HepG2 (cell line): Measurements from ENCODE around the gene VWA3A. TPM values are rescaled to one million over a fixed set of nuclear protein-coding genes. Genes with fewer than 3 reads are reported as not detected.

Experiments
- AHDC1 ChIP-seq: sonication (generic); formaldehyde crosslinking; IDR thresholded peaks from 2 replicates; pipeline ENCODE4 v1.5.1; 2020; ENCODE audit warnings: mild to moderate bottlenecking, missing genetic modification reagents, borderline replicate concordance
- ARID5B ChIP-seq: IDR thresholded peaks from 2 replicates; pipeline ENCODE4 v1.4.0; 2020; ENCODE audit warnings: mild to moderate bottlenecking, missing genetic modification reagents
- CAMTA2 ChIP-seq: sonication (generic); formaldehyde crosslinking; IDR thresholded peaks from 2 replicates; pipeline ENCODE4 v1.4.0; 2020; ENCODE audit warnings: mild to moderate bottlenecking, missing genetic modification reagents, borderline replicate concordance
- KLF11 ChIP-seq: IDR thresholded peaks from 2 replicates; pipeline ENCODE4 v1.6.1; 2016; ENCODE audit warnings: missing compliant biosample characterization
- NFYB ChIP-seq: sonication (generic); formaldehyde crosslinking; IDR thresholded peaks from 2 replicates; pipeline ENCODE4 v1.4.0; 2020; ENCODE audit warnings: missing genetic modification reagents
- POGZ ChIP-seq: sonication (generic); formaldehyde crosslinking; IDR thresholded peaks from 2 replicates; pipeline ENCODE4 v1.4.0; 2020; ENCODE audit warnings: mild to moderate bottlenecking, missing genetic modification reagents
- POLR2G ChIP-seq: fragments of 200-400 bp; formaldehyde crosslinking; IDR thresholded peaks from 2 replicates; pipeline ENCODE4 v1.6.1; 2018; ENCODE audit warnings: mild to moderate bottlenecking, low read depth, low read length, moderate library complexity
- RFXANK ChIP-seq: IDR thresholded peaks from 2 replicates; pipeline ENCODE4 v1.6.1; 2016
- SKIL ChIP-seq: sonication (generic); formaldehyde crosslinking; IDR thresholded peaks from 2 replicates; pipeline ENCODE4 v1.8.0; 2022; ENCODE audit warnings: missing genetic modification reagents, mild to moderate bottlenecking, moderate library complexity, borderline replicate concordance
- TEAD3 ChIP-seq: optimal IDR thresholded peaks from 2 replicates; pipeline ENCODE3; 2016; ENCODE audit warnings: borderline replicate concordance
- ZBTB26 ChIP-seq: IDR thresholded peaks from 2 replicates; pipeline ENCODE4 v1.6.1; 2016; ENCODE audit warnings: missing compliant biosample characterization, missing genetic modification reagents, borderline replicate concordance
- ZNF343 ChIP-seq: sonication (generic); formaldehyde crosslinking; IDR thresholded peaks from 2 replicates; pipeline ENCODE4 v1.4.0; 2020; ENCODE audit warnings: mild to moderate bottlenecking, missing genetic modification reagents
- ZNF367 ChIP-seq: sonication (generic); formaldehyde crosslinking; IDR thresholded peaks from 2 replicates; pipeline ENCODE4 v1.4.0; 2020; ENCODE audit warnings: missing genetic modification reagents, borderline replicate concordance
- ZNF670 ChIP-seq: sonication (generic); formaldehyde crosslinking; IDR thresholded peaks from 2 replicates; pipeline ENCODE4 v1.8.0; 2022; ENCODE audit warnings: mild to moderate bottlenecking, missing genetic modification reagents, borderline replicate concordance
- ZNF781 ChIP-seq: sonication (generic); formaldehyde crosslinking; IDR thresholded peaks from 2 replicates; pipeline ENCODE4 v1.5.1; 2020; ENCODE audit warnings: borderline replicate concordance, mild to moderate bottlenecking, missing genetic modification reagents; ENCODE audit errors: not compliant biosample characterization
- polyA plus RNA-seq, 8 experiments: library from polyadenylated mRNA; depleted of rRNA in 3 of 8; stranded (reverse) in 7 of 8; unstranded in 1 of 8; fragments of >200 nt; fragmentation: Illumina TruSeq in 4 of 8; extraction: Trizol in 4 of 8; gene quantifications; 2 replicates each; pipeline versions ENCODE4 v1.2.1 to v1.2.3, GENCODE V29; 2011 to 2016; ENCODE audit warnings: low read depth in 4 of 8, missing spikeins in 1 of 8, mixed read lengths in 1 of 8; ENCODE audit not compliant: insufficient read depth in 1 of 8
- total RNA-seq, 5 experiments: library from RNA; depleted of rRNA; stranded (reverse); fragments of >200 nt; fragmentation: Illumina TruSeq; extraction: Trizol; gene quantifications; 2 replicates each; pipeline ENCODE4 v1.2.3, GENCODE V29; 2016; ENCODE audit warnings: low read depth in 1 of 5

VWA3A gene
- total and polyA plus RNA-seq, 2 of the 13 experiments (the other 11 are each of a cell fraction or from before 2014, with no cell fraction given), result 0.03 to 0.07 TPM

GRCh38 chr16:22195695-22196558, 103.6 kb downstream of the VWA3A start (continued):
- TF ChIP-seq AHDC1 (no peak), CAMTA2 (CRISPR knock-in tag) (no peak; the same call in 1 of the 2 replicates), ZNF367 (no peak), ARID5B (CRISPR knock-in tag) (peak; percentile 74; the same call in 1 of the 2 replicates), POLR2G (peak; percentile 82), KLF11 (CRISPR knock-in tag) (peak; percentile 91), ZNF670 (no peak), TEAD3 (CRISPR knock-in tag) (peak; percentile 59), ZNF343 (CRISPR knock-in tag) (peak; percentile 80; the same call in 1 of the 2 replicates), POGZ (CRISPR knock-in tag) (0 out of 2 replicates have a peak, but pooled peaks have one; percentile 12), ZNF781 (CRISPR knock-in tag) (peak; percentile 78), SKIL (CRISPR knock-in tag) (no peak), ZBTB26 (CRISPR knock-in tag) (peak; percentile 77; the same call in 1 of the 2 replicates), NFYB (CRISPR knock-in tag) (peak; percentile 22), RFXANK (CRISPR knock-in tag) (peak; percentile 87)
